PC-3 (cell line): ENCODE data around the gene HLF.

Source experiments
- EZH2 ChIP-seq: fragments of 300-600 bp; sonication (generic); IDR thresholded peaks from one replicate; pipeline ENCODE4 v1.6.1; 2017; ENCODE audit warnings: antibody characterized with exemption, mild to moderate bottlenecking, low read length; ENCODE audit not compliant: unreplicated experiment
- EZH2phosphoT487 ChIP-seq: fragments of 300-600 bp; sonication (generic); IDR thresholded peaks from 2 replicates; pipeline ENCODE4 v1.6.1; 2018; ENCODE audit warnings: mild to moderate bottlenecking, antibody characterized with exemption, low read length, borderline replicate concordance
- TF ChIP-seq, protein P1 (sequence below): fragments of 300-600 bp; sonication (generic); conservative IDR thresholded peaks from 2 replicates; pipeline ENCODE4 v1.5.1; 2017; ENCODE audit warnings: antibody characterized with exemption, low read depth, mild to moderate bottlenecking, low read length

DNA sequence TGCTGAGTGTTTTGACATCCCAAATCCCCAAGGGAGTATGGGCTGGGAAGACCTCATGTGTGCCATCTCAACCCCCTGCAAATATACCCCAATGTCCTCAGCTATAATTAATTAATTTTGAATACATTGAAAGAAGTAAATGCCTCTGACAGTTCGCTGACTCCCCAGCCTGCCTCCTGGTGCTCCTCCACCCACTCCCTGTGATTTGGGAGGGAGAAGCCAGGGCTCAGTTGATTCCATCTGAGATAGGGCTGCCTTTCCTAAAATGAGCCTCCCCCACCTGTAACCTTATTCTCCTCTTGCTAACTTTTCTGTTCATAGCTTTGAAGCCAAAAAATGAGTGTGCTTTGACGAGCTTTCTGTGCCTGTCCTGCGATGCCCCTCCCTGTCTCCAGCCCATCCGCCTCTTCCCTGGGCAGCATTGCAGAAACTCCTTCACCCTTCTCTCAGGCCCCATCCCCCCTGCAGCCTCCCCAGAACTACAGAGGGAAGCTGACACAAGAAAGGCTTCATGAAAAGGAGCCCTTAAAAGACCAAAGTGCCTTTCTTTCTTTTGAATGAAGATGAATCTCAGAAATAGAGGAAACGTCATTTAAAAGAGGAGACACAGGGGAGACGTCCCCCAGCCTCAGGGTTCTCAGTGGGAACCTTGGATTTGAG, 70.3 kb downstream of the HLF start:
- TF ChIP-seq, protein P1, sequence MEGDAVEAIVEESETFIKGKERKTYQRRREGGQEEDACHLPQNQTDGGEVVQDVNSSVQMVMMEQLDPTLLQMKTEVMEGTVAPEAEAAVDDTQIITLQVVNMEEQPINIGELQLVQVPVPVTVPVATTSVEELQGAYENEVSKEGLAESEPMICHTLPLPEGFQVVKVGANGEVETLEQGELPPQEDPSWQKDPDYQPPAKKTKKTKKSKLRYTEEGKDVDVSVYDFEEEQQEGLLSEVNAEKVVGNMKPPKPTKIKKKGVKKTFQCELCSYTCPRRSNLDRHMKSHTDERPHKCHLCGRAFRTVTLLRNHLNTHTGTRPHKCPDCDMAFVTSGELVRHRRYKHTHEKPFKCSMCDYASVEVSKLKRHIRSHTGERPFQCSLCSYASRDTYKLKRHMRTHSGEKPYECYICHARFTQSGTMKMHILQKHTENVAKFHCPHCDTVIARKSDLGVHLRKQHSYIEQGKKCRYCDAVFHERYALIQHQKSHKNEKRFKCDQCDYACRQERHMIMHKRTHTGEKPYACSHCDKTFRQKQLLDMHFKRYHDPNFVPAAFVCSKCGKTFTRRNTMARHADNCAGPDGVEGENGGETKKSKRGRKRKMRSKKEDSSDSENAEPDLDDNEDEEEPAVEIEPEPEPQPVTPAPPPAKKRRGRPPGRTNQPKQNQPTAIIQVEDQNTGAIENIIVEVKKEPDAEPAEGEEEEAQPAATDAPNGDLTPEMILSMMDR, result no peak
- no peak for TF ChIP-seq EZH2
- TF ChIP-seq EZH2phosphoT487, result no peak
